Measurements from ENCODE around the gene ETHE1. TPM values are rescaled to one million over a fixed set of nuclear protein-coding genes. Genes with fewer than 3 reads are reported as not detected.

The ETHE1 gene
- total RNA-seq, 2 experiments from 2014 or later = 68.7 to 78.8 TPM

GRCh38 chr19:43505941-43506340 is 21.1 kb downstream of the ETHE1 start:
- no peak overlapping the region for H3K4me3 Mint-ChIP-seq
- H3K27me3 Mint-ChIP-seq = no peaks in the 10 kb centered on the region
- intact Hi-C loops (cut with DNase I, micrococcal nuclease) = loop anchor here in 1 of 2 experiments (2.0 kb wide), 1 partner anchor 13 kb away; no protein-coding TSS in a partner anchor
- no peaks in the 10 kb centered on the region for H3K9me3 Mint-ChIP-seq (ENCODE audit: low read depth)
- ATAC-seq = no peak
- ChIA-PET CTCF (interaction anchor here (1.2 to 3.6 kb wide), 5 partner anchors 14 to 89 kb away, joined by 3 to 27 read pairs (median 13); partner anchors contain the start of gene IRGQ), POLR2A (no interaction called here)
- no peak for DNase-seq
- peaks cover 35% of the 10 kb centered on the region for H3K36me3 Mint-ChIP-seq (ENCODE audit: low read depth)
- H3K27ac Mint-ChIP-seq = no peak overlapping the region
- peaks cover 30% of the 10 kb centered on the region for H3K4me1 Mint-ChIP-seq

GRCh38 chr19:43505186-43505456 is 21.9 kb downstream of the ETHE1 start:
- H3K36me3 Mint-ChIP-seq (ENCODE audit: low read depth) = peaks cover 33% of the 10 kb centered on the region
- peak overlapping the region; percentile 96 for H3K4me3 Mint-ChIP-seq
- ATAC-seq = no peak
- H3K27me3 Mint-ChIP-seq = no peaks in the 10 kb centered on the region
- peak overlapping the region; percentile 9 for H3K27ac Mint-ChIP-seq
- POLR2A ChIA-PET = interaction anchor here (0.9 to 1.8 kb wide), 2 partner anchors 14 to 42 kb away, joined by 3 to 10 read pairs; no protein-coding TSS in a partner anchor
- no peaks in the 10 kb centered on the region for H3K9me3 Mint-ChIP-seq (ENCODE audit: low read depth)
- H3K4me1 Mint-ChIP-seq = peaks cover 32% of the 10 kb centered on the region
- intact Hi-C loops (cut with DNase I, micrococcal nuclease) = loop anchor here in 1 of 2 experiments (2.0 kb wide), 1 partner anchor 14 kb away; no protein-coding TSS in a partner anchor
- no peak for DNase-seq
- CTCF ChIA-PET = interaction anchor here (0.6 to 3.6 kb wide), 11 partner anchors 15 to 163 kb away, joined by 3 to 27 read pairs (median 5); partner anchors contain the start of gene IRGQ

GRCh38 chr19:43504426-43505185 is 22.4 kb downstream of the ETHE1 start, which contains the start of gene PHLDB3:
TSS of gene PHLDB3 (minus strand) at chr19:43504746. CDS start at chr19:43504118, 628 bp downstream.
- peak; percentile 71 for DNase-seq
- peak; percentile 47 for ATAC-seq

GRCh38 chr19:43503501-43504425 is 23.2 kb downstream of the ETHE1 start:
- peaks cover 25% of the 10 kb centered on the region for H3K36me3 Mint-ChIP-seq (ENCODE audit: low read depth)
- DNase-seq (peak; percentile 100), ATAC-seq (peak; percentile 96)
- peak overlapping the region; percentile 94 for H3K27ac Mint-ChIP-seq
- CTCF ChIA-PET = interaction anchor here (1.1 to 3.6 kb wide), 10 partner anchors 14 to 165 kb away, joined by 3 to 27 read pairs (median 8); partner anchors contain the start of gene IRGQ
- intact Hi-C loops (cut with DNase I, micrococcal nuclease) = loop anchor here (1.0 to 5.0 kb wide), 12 partner anchors 15 to 165 kb away; partner anchors contain the start of genes ZNF575 (in 2 of the 2), ETHE1 (in 1 of the 2), IRGQ (in 1 of the 2) and PINLYP (in 1 of the 2)
- no peaks in the 10 kb centered on the region for H3K27me3 Mint-ChIP-seq
- H3K9me3 Mint-ChIP-seq (ENCODE audit: low read depth) = no peaks in the 10 kb centered on the region
- peaks cover 32% of the 10 kb centered on the region for H3K4me1 Mint-ChIP-seq
- POLR2A ChIA-PET = interaction anchor here (0.5 to 1.8 kb wide), 6 partner anchors 25 to 57 kb away, joined by 3 to 10 read pairs (median 4); no protein-coding TSS in a partner anchor
- peak overlapping the region; percentile 96 for H3K4me3 Mint-ChIP-seq

More at GRCh38 chr19:43504426-43505185, 22.4 kb downstream of the ETHE1 start, which contains the start of gene PHLDB3:
- Mint-ChIP-seq H3K27me3 (no peaks in the 10 kb centered on the region), H3K36me3 (ENCODE audit: low read depth) (peaks cover 29% of the 10 kb centered on the region), H3K4me3 (peak within 1 kb of the TSS; percentile 96), H3K27ac (peak within 1 kb of the TSS; percentile 94), H3K4me1 (peaks cover 32% of the 10 kb centered on the region), H3K9me3 (ENCODE audit: low read depth) (no peaks in the 10 kb centered on the region)
- intact Hi-C loops (cut with DNase I, micrococcal nuclease) = loop anchor here (1.0 to 5.0 kb wide), 11 partner anchors 14 to 164 kb away; partner anchors contain the start of genes ZNF575 (in 2 of the 2), ETHE1 (in 1 of the 2), IRGQ (in 1 of the 2) and PINLYP (in 1 of the 2)
- ChIA-PET POLR2A (interaction anchor here (0.5 to 1.8 kb wide), 6 partner anchors 15 to 58 kb away, joined by 3 to 10 read pairs (median 4); no protein-coding TSS in a partner anchor), CTCF (interaction anchor here (0.6 to 3.6 kb wide), 12 partner anchors 13 to 164 kb away, joined by 3 to 27 read pairs (median 6); partner anchors contain the start of gene IRGQ)

GRCh38 chr19:43502419-43502976 is 24.5 kb downstream of the ETHE1 start:
- POLR2A ChIA-PET = no interaction called here
- DNase-seq (no peak), ATAC-seq (no peak)
- H3K27ac Mint-ChIP-seq = peak overlapping the region; percentile 1
- H3K9me3 Mint-ChIP-seq (ENCODE audit: low read depth) = no peaks in the 10 kb centered on the region
- H3K4me3 Mint-ChIP-seq = peak overlapping the region; percentile 96
- peaks cover 32% of the 10 kb centered on the region for H3K4me1 Mint-ChIP-seq
- CTCF ChIA-PET = interaction anchor here (0.9 kb wide), 1 partner anchor 52 kb away, joined by 3 read pairs; no protein-coding TSS in a partner anchor
- H3K36me3 Mint-ChIP-seq (ENCODE audit: low read depth) = peaks cover 22% of the 10 kb centered on the region
- H3K27me3 Mint-ChIP-seq = no peaks in the 10 kb centered on the region
- intact Hi-C loops (cut with DNase I, micrococcal nuclease) = loop anchor here in 1 of 2 experiments (5.0 kb wide), 1 partner anchor 55 kb away; no protein-coding TSS in a partner anchor

GRCh38 chr19:43501661-43502418 is 25.2 kb downstream of the ETHE1 start:
- no peak overlapping the region for H3K4me3 Mint-ChIP-seq
- no peaks in the 10 kb centered on the region for H3K27me3 Mint-ChIP-seq
- peaks cover 22% of the 10 kb centered on the region for H3K36me3 Mint-ChIP-seq (ENCODE audit: low read depth)
- H3K9me3 Mint-ChIP-seq (ENCODE audit: low read depth) = no peaks in the 10 kb centered on the region
- POLR2A ChIA-PET = no interaction called here
- ATAC-seq (no peak), DNase-seq (no peak)
- peaks cover 32% of the 10 kb centered on the region for H3K4me1 Mint-ChIP-seq
- CTCF ChIA-PET = interaction anchor here (0.9 kb wide), 1 partner anchor 53 kb away, joined by 3 read pairs; no protein-coding TSS in a partner anchor
- H3K27ac Mint-ChIP-seq = no peak overlapping the region
- intact Hi-C loops (cut with DNase I, micrococcal nuclease) = loop anchor here in 1 of 2 experiments (5.0 kb wide), 1 partner anchor 55 kb away; no protein-coding TSS in a partner anchor

GRCh38 chr19:43499042-43499441 is 28.0 kb downstream of the ETHE1 start:
- peaks cover 18% of the 10 kb centered on the region for H3K4me1 Mint-ChIP-seq
- no peak for DNase-seq
- no peak overlapping the region for H3K4me3 Mint-ChIP-seq
- CTCF ChIA-PET = interaction anchor here (0.6 to 0.7 kb wide), 2 partner anchors 52 to 320 kb away, joined by 3 read pairs; no protein-coding TSS in a partner anchor
- no peaks in the 10 kb centered on the region for H3K27me3 Mint-ChIP-seq
- H3K27ac Mint-ChIP-seq = no peak overlapping the region
- ATAC-seq = no peak
- peaks cover 20% of the 10 kb centered on the region for H3K36me3 Mint-ChIP-seq (ENCODE audit: low read depth)
- POLR2A ChIA-PET = no interaction called here
- intact Hi-C loops (cut with DNase I, micrococcal nuclease) = no loop called here
- no peaks in the 10 kb centered on the region for H3K9me3 Mint-ChIP-seq (ENCODE audit: low read depth)

GRCh38 chr19:43498233-43498842 is 28.7 kb downstream of the ETHE1 start:
- Mint-ChIP-seq H3K4me3 (no peak overlapping the region), H3K27ac (no peak overlapping the region), H3K4me1 (peaks cover 15% of the 10 kb centered on the region), H3K9me3 (ENCODE audit: low read depth) (no peaks in the 10 kb centered on the region), H3K27me3 (no peaks in the 10 kb centered on the region), H3K36me3 (ENCODE audit: low read depth) (peaks cover 20% of the 10 kb centered on the region)
- DNase-seq (no peak), ATAC-seq (no peak)
- intact Hi-C loops (cut with DNase I, micrococcal nuclease) = no loop called here
- POLR2A ChIA-PET = no interaction called here
- CTCF ChIA-PET = interaction anchor here (0.7 kb wide), 1 partner anchor 319 kb away, joined by 3 read pairs; no protein-coding TSS in a partner anchor

DNA sequence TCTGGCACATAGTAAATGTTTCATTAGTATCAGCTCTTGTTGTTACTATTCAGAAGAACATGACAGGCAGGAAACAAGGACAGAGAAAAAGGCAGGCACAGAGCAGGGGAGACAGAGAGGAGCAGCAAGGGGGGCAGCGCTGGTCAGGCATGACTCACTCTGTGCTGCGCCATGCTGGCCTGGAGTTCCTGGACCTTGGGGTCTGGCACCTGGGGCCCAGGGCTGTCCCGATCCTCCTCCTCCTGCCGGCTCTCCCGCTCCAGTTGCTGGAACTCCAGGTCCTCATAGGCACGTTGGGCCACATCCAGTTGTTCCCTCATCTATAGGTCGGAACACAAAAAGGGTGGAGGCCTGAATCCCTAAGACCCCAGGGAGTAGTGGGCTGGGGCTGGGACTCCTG is 30.0 kb downstream of the ETHE1 start:
- H3K27me3 Mint-ChIP-seq = no peaks in the 10 kb centered on the region
- H3K36me3 Mint-ChIP-seq (ENCODE audit: low read depth) = peaks cover 12% of the 10 kb centered on the region
- peaks cover 2% of the 10 kb centered on the region for H3K4me1 Mint-ChIP-seq
- ChIA-PET POLR2A (no interaction called here), CTCF (interaction anchor here (0.6 kb wide), 1 partner anchor 21 kb away, joined by 3 read pairs; no protein-coding TSS in a partner anchor)
- no peaks in the 10 kb centered on the region for H3K9me3 Mint-ChIP-seq (ENCODE audit: low read depth)
- H3K4me3 Mint-ChIP-seq = no peak overlapping the region
- intact Hi-C loops (cut with DNase I, micrococcal nuclease) = no loop called here
- H3K27ac Mint-ChIP-seq = no peak overlapping the region
- ATAC-seq (no peak), DNase-seq (no peak)

All from activated CD4-positive, alpha-beta T cell treated with anti-CD3 and anti-CD28 coated beads for 36 hours (primary cell).